ENCODE data around the gene ZFP92.

ZFP92 gene

DNA sequence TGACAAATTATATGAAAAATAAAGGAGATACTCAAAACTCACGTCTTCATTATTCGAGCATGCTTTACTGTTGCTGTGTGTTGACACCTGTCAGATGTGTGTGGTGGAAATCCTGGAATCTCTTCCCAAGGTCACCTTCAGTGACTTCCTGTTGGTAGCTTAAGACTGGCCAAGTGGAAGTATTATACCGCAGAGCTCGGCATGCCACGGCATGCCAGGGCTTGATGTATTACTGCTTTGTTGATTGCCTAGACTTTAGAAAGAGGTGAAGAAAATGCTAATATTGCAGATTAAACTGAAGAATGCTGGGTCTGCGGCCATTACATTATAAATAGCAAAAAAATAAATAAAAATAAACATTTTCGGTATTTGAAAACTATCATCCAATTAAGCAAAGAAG is 30.0 kb downstream of the ZFP92 start:
- DNase-seq, result no peak

DNA sequence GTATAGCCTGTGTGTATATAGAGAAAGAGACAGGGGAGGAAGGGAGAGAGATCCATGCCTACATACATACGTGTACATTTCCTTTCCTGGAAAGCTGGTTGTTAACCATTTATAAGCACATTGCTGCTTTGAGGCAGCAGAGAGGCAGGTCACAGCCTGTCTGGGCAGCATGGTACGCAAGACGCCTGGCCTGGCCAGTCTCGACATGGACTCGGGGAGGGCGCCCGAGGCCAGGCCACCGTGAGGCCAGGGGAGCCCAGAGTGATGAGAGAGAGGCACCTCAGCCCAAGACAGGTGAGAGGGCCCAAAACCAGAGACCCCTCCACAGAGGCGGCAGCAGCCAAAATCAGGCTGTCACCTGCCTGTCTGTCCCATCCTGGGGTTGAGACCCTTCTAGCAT is 30.7 kb downstream of the ZFP92 start:
- no peak for DNase-seq

DNA sequence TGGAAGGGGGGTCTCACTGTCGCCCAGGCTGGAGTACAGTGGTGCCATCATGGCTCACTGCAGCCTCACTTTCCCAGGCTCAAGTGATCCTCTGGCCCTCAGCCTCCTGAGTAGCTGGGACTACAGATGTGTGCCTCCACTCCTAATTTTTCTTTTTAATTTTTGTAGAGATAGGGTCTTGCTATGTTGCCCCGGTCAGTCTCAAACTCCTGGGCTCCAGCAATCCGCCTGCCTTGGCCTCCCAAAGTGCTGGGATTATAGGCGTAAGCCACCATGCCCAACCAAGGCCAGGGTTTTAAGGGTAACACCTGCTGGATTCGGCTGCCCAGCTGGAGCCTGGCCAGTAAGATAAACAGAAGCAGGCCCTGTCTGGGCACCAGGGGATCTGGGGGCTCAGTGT is 31.2 kb downstream of the ZFP92 start:
- no peak for DNase-seq

DNA sequence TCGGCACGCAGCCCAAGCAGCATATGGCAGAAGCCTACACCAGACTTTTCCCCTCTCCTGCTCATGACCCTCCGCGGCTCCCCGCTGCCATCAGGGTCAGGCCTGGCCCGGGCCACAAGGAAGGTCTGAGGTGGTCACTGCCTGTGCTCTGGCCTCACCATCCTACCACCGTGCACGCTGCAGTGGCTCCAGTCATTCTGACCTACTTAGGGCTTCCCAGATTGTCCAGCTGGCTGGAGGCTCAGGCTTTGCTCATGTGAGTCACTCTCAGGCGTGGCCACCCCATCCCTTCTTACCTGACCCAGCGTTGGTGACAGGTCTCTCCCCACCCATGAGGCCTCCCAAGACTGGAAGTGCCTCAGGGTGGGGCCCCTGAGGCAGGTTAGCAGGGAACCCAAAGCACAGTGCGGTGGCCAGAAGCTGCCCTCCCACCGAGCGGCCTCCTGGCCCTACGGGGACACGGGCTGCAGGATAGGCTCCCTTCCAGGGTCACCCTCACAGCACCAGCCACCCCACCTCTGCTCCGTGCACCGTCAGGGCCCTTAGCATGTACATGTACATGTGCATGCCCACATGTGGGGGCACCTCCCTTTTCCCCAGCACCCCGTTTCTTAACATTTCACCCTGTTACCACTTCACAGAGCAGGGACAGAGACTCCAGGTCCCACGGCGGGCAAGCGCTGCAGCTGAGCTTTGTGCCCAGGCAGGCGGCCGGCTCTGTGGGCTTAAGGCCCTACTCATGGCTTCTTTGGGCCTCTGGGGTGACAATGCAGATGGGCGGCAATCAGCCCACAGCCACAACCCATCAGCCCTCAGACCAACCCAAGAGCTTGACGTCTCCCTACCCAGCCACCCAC is 32.4 kb downstream of the ZFP92 start:
- DNase-seq, result no peak

DNA sequence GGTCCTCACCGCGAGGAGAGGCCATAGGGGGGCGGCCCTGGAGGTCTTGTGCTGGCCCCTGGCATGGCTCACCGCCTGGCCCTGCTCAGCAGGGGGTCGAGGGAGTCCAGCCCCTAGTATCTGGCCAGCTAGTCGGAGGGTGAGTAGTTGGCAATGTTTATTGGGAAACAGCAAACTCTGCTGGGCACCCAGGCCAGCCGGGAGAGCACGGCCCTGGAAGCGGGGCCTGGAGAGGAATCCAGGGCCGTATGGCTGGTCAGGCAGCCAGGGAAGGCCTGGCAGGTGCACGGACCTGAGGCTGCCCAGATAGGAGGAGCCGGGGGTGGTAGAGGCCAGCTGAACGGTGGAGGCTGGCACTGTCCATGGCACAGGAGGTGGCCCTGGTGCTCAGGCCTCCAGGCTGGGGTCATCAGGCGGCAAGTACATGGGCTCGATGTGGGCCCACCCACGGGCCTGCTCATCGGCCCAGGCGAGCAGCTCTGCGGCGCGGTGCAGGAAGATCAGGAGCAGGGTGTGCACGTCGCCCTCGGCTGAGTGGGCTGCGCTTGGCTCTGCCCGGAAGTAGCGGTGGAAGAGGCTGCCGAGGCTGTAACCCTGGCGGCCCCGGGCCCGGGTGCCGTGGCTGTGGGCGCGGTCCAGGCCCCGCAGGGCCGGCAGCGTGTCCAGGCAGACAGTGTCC is 33.2 kb downstream of the ZFP92 start:
- no peak for DNase-seq

DNA sequence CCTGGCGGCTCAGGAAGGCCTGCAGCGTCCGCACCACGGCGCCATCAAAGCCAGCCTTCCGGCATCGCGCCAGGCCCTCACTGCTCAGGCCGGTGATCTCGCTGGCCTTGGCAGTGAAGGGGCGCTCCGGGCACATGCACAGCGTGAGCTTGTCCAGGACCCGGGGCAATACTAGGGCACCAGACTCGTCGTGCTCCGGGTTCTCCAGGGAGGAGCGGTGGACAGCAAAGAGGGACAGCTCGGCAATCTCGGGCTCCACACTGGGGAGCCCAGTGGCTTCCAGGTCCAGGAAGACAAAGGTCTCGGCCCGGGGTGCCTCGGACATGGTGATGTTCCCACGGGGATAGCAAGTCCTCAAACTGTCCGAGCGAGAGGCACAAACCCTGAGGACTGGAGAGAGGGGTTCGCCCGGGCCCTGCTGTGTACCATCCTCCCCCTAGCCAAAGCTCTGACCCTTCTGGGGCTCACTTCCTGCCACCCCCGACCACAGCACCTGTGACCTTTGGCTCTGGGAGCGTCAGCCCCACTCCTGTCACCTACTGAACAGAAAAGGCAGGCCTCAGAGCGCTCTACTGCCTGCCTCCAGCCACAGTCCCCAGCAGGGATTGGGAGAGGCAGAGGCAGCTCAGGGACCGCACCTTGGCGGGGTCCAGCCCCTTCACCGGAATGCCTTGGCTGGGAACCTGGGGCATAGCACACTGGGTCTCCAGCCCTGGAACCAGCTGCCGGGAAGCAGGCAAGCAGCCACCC is 34.0 kb downstream of the ZFP92 start:
- DNase-seq, result no peak

DNA sequence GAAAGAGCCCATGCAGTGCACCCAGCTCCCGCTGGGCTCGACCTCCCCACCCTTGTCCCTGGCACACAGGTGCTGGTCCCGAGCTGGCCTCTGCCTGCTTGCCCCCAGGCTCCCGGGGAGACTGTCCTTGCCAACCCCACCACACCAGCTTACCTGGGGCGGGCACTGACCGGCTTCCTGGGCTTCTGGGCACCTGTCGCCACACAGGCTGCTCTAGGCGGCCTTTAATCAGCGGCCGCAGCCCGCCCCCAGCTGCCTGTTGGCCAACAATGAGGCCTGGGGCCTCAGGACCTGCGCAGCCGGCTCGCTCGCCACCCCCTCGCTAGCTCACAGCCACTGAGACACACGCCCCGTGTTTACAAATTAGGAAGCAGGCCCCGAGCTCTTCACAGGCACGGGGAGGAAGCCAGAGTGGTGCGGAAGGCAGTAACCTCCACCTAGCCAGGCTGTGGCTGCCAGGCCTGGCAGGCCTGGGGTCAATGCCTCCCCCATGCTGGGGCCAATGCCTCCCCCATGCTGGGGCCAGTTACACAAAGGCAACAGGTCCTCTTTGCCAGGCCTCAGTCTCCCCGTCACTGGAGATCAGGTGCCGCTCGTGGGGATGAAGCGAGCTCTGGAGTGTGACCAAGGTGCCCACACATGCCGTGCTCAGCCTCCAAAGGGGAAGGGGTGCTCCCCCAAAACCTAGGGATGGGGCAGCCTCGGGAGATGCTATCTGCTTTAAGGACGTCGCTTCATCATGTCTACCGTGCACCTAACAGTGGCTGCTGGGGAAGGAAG is 34.8 kb downstream of the ZFP92 start, which contains the start of gene TREX2:
Gene TREX2, minus strand, starts transcription at position 201 of the 780 bp plus-strand sequence. CDS start 626 bp downstream, outside the sequence.
- DNase-seq, result no peak

DNA sequence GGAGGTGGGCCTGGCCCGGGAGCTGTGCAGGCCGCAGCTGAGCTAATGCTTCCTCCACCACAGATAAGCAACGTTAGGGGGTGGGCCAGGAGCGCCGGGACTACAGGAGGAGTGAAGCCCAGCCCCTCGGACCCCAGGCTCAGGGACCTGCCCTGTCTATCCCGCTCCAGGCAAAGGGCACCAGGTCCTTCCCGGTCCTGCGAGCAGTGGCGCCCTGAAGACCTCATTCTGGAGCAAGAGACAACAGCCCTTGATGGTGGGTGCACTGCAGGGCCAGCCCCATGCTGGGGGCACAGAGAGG is 35.3 kb downstream of the ZFP92 start:
- DNase-seq, result no peak

DNA sequence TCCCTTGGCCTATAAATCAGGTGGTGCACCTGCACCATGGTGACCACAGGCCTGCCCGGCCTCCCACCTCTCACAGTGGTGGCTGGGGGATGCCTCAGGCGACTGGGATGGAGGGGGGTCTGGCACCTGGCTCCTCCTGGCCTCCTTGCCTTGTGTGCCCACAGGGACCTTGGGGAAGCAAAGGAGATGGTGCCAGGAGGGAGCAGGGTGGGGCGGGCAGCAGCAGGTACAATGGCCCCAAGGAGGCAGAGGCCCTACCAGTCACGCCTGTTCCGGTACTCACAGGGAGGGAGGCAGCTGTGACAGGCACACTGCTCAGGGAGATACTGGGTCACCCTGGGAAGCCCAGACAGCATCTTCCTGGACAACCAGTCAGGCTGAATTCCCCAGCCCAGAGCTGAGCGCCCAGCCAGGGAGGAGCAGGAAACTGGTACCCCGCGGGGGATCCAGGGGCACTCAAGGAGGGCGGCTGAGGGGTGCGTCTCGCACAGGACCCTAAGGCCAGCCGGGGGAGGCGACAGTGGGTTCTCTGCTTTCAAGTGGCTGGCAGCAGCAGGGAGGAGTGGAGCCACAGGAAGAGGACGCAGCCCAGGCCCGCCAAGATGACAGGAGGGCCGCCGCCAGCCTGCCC is 35.8 kb downstream of the ZFP92 start:
- no peak for DNase-seq

DNA sequence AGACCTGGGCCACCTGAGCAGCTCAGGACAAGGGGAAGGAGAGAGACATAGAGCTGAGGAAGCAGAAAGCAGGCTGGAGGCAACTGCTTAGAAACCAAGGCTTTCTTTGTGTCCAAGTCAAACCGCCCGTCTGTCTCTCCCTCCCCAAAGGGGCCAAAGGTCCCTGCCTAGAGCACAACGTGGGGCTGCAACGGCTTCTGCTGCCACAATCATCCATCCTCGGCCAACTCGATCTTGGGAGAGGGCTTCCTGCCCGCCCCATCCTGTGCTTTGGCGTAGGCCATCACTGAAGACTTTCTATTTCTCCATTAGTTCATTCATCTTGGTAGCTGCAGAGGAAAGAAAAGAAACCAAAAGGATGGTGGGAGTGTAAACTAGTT is 36.3 kb downstream of the ZFP92 start:
- no peak for DNase-seq

DNA sequence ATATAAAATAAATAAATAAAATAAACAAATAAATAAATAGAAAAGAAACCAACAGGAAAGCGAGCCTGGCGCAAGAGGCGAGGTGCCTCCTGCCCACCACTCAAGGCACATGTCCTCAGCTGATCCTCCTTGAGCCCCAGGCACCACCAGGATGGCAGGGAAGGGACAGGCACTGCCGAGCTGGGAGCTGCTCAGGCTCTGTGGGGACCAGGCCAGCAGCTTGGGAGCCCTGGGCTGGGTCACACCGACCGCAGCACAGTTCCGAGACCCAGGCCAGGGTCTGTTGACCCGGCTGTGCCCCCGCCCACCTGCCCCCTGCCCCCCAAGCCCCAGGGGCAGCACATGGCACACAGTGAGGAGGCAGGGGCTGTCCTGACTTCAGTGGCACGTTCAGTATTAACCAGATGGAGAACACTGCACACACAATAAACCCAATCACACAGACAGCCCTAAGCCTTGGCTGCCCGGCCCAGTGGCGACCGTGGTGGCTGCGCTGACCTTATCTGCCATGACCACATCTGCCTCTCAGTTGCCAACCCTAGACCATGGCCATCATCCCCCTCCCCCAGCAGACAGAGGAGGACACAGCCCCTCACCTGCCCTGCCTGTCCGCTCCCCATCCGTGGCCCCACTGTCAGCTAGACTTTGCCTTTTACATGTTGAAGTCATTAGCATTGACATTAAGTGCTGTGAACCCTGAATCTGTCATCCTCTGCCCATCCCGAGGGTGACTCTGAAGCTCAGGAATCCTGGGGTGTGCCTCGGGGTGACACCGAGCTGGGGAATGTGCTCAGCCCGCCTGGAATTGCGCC is 37.5 kb downstream of the ZFP92 start:
- DNase-seq, result no peak

DNA sequence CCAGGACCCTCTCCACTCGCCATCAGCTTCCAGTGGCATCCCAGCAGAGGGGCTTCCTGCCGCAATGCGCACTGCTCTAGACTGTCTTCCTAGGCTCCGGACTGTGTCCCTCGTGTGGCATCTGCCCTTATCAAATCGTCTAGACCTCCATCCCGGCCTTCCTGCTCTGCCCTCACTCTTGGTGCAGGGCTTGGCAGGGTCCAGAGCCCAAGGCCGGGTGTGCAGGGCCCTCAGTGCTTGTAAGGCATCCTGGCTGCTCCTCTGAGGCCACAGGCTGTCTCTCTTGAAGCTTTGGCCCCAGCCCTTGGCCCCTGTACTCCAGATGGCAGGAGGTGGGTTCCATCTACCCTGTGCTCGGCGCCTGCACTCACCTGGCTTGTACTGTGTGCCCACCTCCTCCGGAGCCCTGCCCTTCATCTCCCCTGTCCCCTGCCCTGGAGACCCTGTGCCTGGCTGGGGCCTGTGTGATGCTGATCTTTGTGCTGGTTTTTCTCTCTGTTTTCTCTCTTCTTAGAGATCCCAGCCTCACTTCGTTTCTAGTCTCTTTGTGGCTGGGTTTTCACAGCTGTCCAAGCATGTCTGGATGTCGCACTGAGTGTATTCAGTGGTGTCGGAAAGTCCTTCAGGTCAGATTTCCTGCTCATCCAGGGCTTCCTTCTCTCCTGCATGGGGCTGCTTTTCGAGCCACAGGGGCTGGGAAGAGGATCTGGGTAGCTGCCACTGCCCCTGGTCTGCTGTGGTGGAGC is 38.3 kb downstream of the ZFP92 start:
- DNase-seq, result no peak

DNA sequence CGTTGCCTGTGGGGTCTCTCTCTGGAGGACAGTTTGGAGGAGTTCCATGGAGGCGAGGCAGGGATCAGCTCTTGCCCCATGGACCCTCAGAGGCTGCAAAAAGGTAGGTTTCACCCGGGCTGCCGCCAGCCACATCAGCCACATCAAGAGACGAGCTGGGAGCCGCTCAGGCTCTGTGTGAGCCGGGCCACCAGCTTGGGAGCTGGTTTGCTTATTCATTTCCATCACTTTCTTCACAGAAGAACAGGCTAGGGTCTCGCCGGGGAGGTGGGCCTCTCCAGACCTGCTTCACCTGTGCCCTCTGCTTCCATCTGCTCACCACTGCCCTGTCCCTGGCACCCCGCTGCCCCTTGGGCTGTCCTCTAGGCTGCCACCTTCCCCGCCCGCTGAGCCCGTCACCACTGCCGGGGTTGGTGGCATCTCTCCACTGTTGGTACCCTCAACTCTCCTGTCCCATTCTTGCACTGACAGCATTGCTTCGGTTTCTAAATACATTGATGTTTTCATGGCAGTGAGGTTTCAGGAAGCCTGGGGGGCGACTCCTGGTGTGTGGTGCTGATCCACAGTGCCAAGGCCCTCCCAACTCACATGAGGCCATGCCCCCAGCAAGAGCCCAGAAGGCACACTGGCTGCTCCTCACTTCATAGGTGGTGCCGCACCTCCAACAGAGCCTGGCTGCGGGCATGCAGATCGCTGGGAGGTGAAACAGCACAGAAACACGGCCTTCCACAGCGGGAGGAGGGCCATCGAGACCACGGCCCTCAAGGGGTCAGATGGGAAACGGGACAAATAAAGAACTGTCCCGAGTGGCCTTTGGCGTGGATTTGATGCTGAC is 39.1 kb downstream of the ZFP92 start:
- DNase-seq, result no peak

DNA sequence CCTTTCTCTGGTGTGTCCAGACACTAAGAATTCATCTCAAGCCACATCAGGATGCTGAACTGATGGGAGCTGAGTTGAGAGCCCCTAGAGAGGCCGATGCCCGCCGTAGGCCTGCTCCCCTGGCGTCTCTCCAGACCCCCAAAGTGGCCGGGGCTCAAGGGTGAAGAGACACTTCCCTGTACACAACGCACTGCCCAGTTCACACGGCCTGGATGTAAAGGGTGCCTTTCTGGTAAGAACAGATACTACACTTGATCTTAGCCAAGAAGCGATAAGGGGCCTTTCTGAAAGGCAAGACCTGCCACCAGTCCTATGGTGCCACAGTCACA is 39.6 kb downstream of the ZFP92 start:
- DNase-seq, result no peak

DNA sequence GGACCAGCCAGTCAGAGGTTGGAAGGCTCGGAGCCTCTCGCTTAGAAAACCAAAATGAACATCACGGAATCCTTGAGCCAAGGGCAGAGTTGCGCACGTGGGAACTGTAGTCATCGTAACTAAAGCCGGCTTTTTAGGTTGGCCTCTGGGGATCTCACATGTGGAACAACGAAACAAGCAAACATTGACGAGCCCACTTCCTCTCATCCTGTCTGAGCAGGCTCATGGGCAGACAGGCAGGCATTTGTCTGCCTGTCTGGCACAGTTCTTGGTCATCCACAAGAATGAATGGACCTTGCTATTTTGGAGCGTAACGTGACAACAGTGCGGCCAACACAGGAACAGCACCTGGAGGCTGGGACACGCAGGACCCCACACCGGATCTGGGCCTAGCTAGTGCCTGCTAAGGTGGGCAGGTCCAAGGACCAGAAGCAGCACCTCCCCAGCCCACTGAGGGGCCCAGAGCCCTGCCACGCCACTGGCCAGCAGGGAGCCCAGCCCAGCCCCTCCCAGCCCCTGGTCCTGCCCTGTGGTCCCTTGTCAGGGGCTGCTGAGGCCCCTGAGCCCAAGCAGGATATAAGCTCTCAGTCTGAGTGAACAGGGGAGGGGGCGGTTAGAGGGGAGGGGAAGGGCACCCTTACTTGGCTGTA is 43.8 kb downstream of the ZFP92 start:
- no peak for DNase-seq

DNA sequence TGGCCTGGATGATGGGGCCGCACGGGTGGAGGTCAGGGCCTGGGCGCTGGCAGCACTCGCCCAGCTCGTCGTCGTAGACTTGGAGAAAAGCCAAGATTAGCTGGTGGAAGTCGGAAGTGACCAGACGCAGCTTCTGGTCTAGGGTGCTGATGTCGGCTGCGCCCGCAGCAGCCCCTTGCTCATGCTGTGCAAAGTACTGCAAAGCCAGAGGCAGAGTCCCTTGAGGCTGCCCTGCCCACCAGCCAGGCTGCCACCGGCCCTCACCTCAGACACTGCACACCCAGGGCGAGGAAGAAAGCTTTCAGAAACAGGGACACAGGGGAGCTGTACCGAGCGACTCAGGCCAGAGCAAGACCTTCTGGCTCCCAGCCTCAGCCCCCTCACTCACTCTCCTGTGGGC is 44.3 kb downstream of the ZFP92 start:
- no peak for DNase-seq

DNA sequence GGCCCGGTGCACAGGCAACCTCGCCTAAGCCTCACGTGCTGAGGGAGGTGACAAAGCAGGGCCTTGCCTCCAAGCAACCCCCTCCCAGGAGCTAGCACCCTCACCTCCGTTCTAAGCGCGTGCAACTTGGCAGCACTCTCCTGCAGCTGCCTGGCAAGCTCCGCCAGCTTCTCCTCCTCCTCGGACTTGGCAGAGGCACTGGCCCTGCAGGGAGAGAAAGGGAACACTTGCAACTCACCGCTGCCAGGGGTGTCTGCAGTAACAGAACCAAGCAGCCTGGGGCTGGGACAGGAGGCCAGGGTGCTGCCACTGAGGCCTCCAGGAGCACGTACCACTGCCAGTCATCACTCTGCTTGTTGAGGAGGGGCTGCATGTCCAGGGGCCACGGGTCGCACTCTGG is 44.9 kb downstream of the ZFP92 start:
- DNase-seq, result peak; percentile 15

DNA sequence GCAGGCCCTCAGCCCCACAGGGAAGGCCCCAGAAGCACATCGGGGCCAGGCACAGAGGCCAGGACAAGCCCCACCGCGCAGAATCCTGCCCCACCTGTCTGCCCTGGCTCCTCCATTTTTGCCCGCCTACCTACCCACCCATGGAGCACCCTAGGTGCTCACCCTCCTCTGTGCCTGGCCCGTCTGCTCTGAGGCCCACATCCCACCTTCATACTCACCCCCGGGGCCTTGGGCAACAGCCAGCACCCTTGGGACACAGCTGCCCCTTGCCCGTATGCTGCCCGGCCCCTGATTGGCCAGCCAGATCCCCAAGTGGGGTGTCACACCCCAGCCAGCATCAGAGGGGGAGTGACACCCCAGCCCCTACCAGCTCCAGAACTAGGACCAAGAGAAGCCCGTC is 45.4 kb downstream of the ZFP92 start:
- no peak for DNase-seq

DNA sequence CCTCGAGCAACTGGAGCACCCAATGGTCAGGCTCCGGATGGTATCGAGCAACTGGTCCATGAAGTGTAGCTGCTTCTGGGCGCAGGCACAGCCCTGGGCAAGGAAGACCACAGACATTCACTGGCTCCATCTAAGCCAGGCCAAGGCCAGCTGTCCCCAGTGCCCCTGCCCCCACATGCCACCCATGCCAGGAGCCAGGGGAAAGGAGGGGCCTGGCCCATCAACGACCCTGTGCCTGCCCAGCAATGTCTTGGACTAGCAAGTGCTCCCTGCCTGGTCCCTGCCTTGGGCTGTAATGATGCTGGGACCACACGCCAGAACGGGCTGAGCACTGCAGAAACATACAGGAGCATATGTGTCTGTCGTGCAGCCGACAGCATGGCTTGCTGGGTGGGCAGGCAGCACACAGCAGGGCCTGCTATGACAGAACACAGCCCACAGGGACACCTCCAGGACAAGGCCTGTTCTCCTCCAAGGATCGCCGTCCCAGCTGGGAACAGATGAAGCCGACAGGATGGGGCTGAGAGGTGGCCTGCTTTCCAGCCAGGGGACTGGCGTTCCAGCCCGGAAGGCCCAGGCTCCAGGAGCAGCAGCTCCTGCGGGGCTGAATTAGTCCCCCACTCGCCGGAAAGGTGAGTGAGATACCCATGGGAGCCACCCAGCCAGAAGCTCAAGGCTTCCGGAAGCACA is 46.0 kb downstream of the ZFP92 start:
- DNase-seq, result no peak

Data from NCI-H2029 (cell line).